ENCODE data around the gene KLF16.
"Not testable (repeated sequence)": the region's sequence is repeated elsewhere in the genome, so short reads cannot be mapped to it uniquely, and the experiment has no call there.

Gene KLF16

GRCh38 chr19:1883784-1884183 lies 20.4 kb upstream of the KLF16 start:
- DNase-seq, result no peak

DNA sequence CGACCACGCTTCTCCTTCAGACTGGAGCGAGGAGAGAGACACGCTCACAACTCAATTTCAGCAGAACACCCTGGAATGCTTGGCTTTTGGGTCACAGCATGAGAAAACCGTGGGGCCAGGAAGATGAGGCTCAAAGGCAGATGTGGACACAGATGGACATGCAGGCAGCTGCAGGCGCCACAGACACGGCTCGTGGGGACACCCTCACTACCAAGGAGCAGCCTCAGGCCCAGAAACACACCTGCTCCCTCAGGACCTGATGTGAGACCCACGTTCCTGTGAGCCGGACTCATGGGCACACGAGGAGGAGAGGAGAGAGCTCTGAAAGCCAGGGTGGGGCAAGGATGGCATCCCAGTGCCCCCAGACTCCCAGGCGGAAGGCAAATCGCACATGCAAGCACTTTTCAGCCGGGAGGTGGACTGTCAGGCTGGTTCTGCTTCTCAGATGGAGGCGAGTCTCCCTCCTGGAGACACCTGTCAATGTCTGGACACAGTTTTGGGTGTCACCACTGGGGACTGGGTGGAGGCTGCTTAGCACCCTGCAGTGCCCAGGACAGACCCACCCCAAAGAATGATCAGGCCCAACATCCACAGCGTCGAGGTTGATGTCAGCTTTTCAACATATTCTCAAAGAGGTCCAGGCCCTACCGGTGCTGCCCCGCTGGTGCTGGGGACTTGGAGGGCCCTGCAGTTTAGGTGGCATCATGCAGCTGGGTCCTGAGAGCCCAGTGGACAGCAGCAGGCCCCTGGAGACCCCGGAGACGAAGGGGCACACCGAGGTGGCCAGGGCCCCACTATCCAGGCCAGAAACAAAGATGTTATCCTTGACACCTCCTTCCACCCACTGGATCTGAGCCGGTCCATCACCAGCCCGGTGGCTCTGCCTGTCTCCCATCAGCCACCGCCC lies 19.7 kb upstream of the KLF16 start:
- no peak for DNase-seq

DNA sequence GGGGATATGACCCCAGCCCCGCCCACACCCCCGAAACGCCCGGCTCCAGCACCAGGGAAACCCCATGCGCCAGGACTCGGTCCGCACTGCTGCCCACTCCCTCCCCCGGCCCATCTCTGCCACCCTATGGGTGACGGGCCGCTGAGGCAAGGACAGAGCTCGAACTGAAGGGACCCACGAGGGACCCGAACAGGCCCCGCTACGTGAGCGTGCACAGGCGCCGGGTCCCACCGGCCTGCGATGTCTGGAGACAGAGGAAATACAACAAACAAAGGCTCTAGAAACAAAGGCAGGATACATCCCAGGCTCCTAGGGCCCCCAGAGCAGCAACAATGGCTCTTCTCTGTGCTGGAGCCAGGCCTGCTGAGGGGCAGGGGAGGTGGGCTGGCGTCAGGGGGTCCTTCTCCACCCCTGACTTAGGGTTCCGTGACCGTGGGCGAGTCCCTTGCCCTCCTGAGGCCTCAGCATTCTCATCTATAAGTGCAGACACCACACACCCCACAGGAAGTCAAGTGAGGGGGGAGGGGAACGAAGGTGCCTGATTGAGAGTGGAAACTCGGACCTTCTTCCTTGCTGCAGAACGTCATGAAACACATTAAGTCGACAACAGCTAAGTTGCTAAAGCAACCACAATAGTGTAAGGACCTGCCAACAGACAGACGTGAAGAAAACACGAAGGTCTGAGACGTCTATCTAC lies 18.9 kb upstream of the KLF16 start:
- DNase-seq, result no peak

DNA sequence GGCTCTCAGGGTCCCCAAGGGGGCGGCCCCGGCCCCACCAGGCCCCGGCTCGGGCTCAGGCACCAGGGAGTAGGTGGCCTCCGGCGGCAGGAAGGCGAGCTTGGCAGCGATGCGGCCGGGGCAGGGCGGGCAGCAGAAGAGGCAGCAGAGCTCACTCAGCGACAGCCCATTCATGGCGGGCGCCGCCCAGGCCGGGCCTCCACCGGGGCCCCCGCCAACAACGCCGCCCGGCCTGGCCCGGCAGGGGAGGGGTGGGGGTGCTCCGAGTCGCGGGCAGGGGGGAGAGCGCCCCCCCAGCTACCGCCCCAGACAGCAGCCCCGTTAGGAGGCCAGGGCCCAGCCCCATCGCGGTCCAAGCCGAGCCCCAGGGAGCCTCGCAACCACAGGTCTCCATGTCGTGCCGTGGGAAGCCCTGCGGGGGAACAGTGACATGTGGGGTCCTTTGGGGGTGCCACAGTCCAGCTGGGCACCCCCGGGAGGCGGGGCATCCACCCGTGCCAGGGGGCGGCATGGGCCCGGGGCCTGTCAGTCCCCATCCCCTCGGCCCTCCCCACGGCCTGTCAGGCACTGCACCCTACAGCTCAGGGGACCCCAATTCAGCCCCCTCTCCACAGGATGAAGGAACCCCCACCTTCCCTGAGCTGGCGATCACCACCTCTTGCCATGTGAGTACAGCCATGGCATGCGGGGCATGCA lies 18.2 kb upstream of the KLF16 start:
- not testable (repeated sequence) for DNase-seq

- no peak for DNase-seq
Measured at GRCh38 chr19:1880611-1881392, 17.4 kb upstream of the KLF16 start.

DNA sequence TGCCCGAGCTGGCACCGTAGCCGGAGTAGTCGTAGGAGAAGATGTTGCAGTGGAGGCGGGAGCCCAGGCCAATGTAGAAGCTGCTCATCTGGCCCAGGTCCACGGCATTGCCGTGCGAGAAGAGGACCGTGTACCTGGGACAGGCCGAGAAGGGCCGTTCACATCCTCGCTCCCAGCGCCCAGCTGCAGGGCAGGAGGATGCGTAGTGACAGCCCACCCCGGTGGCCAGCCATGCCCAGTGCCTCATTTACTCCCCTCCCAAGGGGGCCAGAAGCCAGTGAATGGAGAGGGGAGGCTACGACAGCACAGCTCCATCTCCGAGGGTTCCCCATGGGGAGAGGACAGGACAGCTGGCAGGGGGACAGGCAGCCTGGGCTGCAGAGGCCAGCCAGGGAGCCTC lies 16.6 kb upstream of the KLF16 start:
- not testable (repeated sequence) for DNase-seq

GRCh38 chr19:1878583-1878982 lies 15.2 kb upstream of the KLF16 start:
- not testable (repeated sequence) for DNase-seq

GRCh38 chr19:1877280-1877660 lies 13.9 kb upstream of the KLF16 start:
- DNase-seq, result not testable (repeated sequence)

DNA sequence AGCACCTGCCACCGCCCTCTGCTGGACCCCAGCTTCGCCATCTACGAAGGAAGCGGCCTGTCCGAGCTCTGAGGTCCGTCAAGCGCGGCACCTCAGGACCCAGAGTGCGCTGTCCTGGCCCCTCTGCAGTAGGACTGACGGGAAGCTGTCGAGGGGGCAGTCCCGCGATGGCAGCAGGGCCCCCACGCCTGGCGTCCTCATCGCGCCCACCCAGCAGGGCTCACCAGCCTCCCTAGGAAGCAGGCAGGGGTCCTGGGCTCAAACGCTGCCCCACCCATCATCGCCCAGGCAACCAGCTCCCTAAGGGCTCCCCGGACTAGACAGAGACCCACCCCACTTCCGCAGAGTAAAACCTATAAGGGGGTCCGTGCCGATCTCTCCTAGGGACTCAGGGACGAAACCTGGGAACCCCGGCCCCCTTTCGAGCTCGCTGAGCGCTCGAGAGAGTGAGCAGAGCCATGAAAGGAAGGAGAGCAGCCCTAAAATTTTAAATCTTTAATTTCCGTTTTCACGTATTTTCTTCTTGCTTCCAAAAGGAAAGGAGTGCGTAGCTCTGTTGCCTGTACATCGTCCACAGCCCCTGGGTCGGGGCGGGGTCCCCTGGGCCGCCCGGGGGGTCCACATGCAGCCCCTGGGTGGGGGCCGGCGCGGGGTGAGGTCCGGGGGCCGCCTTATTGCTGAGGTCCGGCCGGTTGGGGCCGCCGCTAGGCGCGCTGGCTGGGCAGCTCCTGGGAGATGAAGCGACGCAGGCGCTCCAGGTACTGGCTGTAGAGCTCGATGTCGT lies 13.3 kb upstream of the KLF16 start:
- DNase-seq, result not testable (repeated sequence)

DNA sequence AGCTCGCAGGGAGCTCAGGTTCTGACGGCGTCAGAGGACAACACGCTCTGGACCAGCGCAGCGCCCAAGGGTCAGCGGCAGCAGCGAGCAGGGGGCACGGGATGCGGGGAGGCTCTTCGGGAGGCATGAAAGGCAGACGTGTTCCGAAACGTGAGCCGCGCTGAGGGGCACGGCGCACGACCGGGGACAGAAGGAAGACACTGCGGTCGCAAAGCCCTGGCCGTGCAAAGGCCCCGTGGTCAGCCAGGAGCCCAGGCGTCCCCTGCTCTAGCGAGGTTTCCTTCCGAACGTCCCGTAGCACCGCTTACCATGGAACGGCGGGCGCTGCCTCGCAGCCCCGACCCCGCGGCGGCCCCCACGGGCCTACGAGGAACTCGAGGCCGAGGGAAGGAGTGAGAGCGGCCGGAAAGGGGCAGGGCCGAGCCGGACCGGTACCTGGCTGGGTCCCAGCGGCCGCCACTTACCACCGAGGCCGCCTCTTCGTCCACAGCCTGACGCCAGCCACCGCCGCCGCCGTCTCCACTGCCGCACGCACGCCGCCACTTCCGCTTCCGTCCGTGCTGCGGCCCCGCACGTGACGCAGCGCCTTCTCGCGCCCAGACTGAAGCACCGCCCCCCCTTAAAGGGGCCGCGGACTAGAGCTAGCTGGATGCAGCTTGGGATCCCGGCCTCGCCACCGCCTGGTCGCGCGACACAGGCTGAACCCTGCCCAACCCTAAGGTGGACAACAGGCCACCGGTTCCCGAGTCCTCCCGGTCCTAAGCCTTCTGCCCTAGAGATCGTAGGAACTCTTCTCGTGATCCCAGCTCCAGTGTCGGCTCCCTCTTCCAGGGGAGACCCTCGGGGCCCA lies 12.5 kb upstream of the KLF16 start:
- peak; percentile 88 to 91 for DNase-seq

- not testable (repeated sequence) for DNase-seq
Measured at GRCh38 chr19:1875265-1875645, 11.9 kb upstream of the KLF16 start.

DNA sequence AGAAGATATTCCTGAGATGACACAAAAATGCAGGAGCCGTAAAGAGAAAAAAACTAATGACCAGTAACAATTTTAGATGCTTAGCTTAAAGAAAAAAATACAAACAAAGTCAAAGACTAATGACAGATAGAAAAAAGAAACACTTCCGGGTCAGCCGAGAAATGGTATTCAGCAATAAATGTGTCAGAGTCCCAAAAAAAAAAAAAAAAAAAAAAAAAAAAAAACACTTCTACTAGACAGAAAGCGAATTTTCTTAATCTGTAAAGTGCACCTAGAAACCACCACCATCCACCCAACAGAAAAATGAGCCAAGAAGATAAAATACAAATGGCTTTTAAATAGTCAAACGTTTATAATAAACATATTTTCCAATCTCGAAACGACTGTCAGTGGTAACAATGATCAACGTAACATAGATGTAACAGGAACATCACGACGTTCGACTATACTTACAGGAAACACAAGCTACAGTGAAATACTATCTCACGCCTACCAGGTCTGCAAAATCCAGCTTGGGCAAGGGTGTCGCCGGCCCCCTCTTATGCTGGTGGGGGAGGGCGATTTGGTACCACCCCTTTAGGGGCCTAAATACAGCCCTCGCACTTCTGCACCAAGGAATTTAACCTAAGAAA lies 11.3 kb upstream of the KLF16 start:
- peak; percentile 41 to 55 for DNase-seq

- DNase-seq, result no peak
Measured at GRCh38 chr19:1873524-1874473, 10.4 kb upstream of the KLF16 start.

DNA sequence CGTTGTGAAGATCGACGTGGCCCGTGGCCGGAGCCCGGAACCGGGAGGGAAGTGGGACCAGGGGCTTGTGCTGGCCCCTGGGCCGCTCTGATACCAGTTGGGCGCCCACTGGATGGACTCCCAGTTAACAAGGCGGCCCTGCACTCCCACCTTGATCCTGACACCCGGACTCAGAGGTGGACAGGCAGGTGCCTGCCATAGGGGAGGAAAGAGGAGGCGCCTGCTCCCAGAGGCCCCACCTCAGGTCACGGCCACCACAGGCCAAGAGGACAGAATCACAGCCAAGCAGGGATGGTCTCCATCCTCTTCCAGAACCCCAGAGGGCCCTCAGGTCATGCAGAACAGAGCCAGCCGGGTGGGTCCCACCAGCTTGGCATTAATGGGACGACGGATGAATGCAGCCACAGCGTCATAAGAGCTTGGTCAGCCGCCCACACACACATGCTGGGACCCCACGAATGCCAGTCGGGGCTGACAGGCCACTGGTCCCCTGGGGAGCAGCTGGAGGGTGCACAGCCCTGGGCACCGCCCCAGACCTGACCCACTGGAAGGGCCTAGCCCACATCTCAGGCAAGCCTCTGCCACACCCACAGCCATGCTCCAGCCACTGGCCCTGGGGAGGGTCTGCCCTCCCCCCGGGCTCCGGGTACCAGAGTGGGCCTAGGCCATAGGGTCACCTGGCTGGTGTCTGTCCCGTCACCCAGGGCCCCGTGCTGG lies 9.6 kb upstream of the KLF16 start:
- no peak for DNase-seq

- no peak for DNase-seq
Measured at GRCh38 chr19:1871630-1872029, 8.3 kb upstream of the KLF16 start.

- DNase-seq, result no peak
Measured at GRCh38 chr19:1871140-1871597, 7.8 kb upstream of the KLF16 start.

DNA sequence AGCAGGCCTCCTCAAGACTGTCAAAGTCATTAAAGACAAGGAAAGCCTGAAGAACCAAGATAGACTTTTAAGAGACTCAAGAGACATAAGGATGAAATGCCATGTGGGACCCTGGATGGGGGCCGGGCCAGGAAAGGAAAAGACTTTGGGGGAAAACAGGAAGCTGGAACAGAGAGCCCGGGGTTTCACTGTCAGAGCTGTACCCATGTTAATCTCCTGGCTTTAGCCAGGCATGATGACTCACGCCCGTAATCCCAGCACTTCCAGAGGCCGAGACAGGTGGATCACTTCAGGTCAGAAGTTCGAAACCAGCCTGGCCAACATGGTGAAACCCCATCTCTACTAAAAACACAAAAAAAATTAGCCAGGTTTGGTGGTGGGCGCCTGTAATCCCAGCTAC lies 5.6 kb upstream of the KLF16 start:
- DNase-seq, result no peak

GRCh38 chr19:1867349-1867724 lies 4.0 kb upstream of the KLF16 start:
- DNase-seq, result no peak
